Upper lobe of left lung (tissue), 6 donors: ENCODE results near the gene MICAL2. TPM values are rescaled to one million over a fixed set of nuclear protein-coding genes. Genes with fewer than 3 reads are reported as not detected.
A peak's percentile ranks its signal among the peaks of the same experiment; 100 is the strongest.

Source experiments
- ATAC-seq, 2 donors: fragments of 200-7000 bp; cut with Tn5 transposase; one replicate each; pipeline ENCODE4 v1.9.1; 2022; ENCODE audit warnings: mild to moderate bottlenecking in 2 of 2, moderate library complexity in 2 of 2; ENCODE audit not compliant: low FRiP score in 2 of 2
- DNase-seq, 2 donors: peaks; one replicate each; pipeline ENCODE4 v3.0.0-alpha.2; 2019 to 2020
- H3K27ac ChIP-seq, 4 donors: fragments of 200-600 bp; sonication (generic); one replicate each; pipeline ENCODE4 v1.5.1; 2016 to 2019
- H3K27me3 ChIP-seq, 4 donors: fragments of 200-600 bp; sonication (generic); one replicate each; pipeline ENCODE4 v1.5.1; 2017 to 2019
- H3K36me3 ChIP-seq, 4 donors: fragments of 200-600 bp; sonication (generic); one replicate each; pipeline ENCODE4 v1.5.1; 2016 to 2019
- H3K4me1 ChIP-seq, 4 donors: fragments of 200-600 bp; sonication (generic); one replicate each; pipeline ENCODE4 v1.5.1; 2018 to 2019
- H3K4me3 ChIP-seq, 4 donors: fragments of 200-600 bp; sonication (generic); one replicate each; pipeline ENCODE4 v1.5.1; 2017 to 2019; ENCODE audit warnings: mild to moderate bottlenecking in 2 of 4, moderate library complexity in 1 of 4
- H3K9me3 ChIP-seq, 4 donors: fragments of 200-600 bp; sonication (generic); one replicate each; pipeline ENCODE4 v1.5.1; 2018 to 2019
- EP300 ChIP-seq, 4 donors: sonication (generic); formaldehyde crosslinking; IDR thresholded peaks; one replicate each; pipeline ENCODE4 v1.5.1; 2017; ENCODE audit warnings: antibody characterized with exemption in 4 of 4, control low read depth in 2 of 4
- POLR2A ChIP-seq, 4 donors: fragments of 450-650 bp; IDR thresholded peaks; one replicate each; pipeline ENCODE4 v1.5.1; 2016 to 2017; ENCODE audit warnings: antibody characterized with exemption in 4 of 4, mild to moderate bottlenecking in 2 of 4
- POLR2AphosphoS5 ChIP-seq, 2 donors: sonication (generic); formaldehyde crosslinking; IDR thresholded peaks; one replicate each; pipeline ENCODE4 v1.5.1; 2017; ENCODE audit warnings: antibody characterized with exemption in 2 of 2
- WGBS, 2 donors: methylation state at CpG; one replicate each; pipeline ENCODE4 v1.1.5; 2017 to 2018; 5-methylcytosine and 5-hydroxymethylcytosine counted together
- total RNA-seq, 6 donors: library from RNA; depleted of rRNA in 4 of 6; stranded (reverse); fragments of >200 nt in 4 of 6; gene quantifications; one replicate each; pipeline versions ENCODE4 v1.1.0 to v1.2.1, GENCODE V29; 2016 to 2021
- TF ChIP-seq, protein P1 (sequence below), 6 experiments: fragments of 450-650 bp in 4 of 6; fragments of 200-600 bp in 2 of 6; sonication (generic) in 2 of 6; IDR thresholded peaks; one replicate each; pipeline ENCODE4 v1.5.1; 2016 to 2019; ENCODE audit warnings: antibody characterized with exemption in 6 of 6
- donor health status: DM: no; HTN: no; CAD: no; lungs with moderate emphysema.
- donor health status: DM: no; HTN: yes; CAD: no; lungs with severe emphysema.

MICAL2 gene
- total RNA-seq, 6 donors from 2014 or later = 138 to 327 (median 175) TPM

DNA sequence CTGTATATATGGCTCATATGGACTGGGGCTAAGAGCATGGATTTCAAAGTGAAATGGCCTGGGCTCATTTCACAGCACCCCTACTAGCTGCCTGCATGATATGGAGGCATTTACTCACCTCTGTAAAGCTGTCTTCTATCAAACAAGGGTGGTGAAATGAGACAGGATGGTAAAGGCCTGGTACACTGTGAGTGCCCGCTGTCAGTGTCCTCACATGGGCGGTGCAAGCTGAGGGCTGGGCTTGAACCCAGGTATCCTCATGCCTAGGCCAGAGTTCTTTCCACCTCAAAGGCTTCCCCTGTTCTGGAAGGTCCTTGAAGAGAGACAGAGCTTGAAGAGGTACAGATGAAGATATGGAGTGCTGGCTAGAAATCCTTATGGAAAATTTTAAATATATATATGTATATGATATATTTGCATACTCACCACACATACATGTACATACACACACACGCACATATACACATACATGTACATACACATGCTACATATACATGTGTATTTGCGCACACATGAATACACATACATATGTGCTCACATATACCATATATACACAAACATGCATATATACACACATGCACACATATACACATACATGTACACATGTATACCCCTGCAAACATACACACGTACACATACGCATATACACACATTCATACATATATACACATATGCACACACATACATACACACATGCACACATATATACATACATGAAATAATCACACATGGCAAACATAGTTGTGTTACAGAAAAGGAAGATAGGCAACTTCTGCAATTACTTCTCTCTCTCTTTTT, 44.7 kb downstream of the MICAL2 start:
- Histone ChIP-seq H3K9me3 (no peaks in the 10 kb centered on the region), H3K4me3 (no peak overlapping the region), H3K36me3 (peaks cover 0 to 8% (median 4%) of the 10 kb centered on the region in 4 donors), H3K4me1 (peaks cover 26 to 32% (median 29%) of the 10 kb centered on the region in 4 donors), H3K27ac (no peak overlapping the region), H3K27me3 (no peaks in the 10 kb centered on the region)
- WGBS, 2 donors = 94 to 95% methylated on average over 6 of the region's 6 CpGs
- ATAC-seq (no peak), DNase-seq (no peak)
- TF ChIP-seq EP300 (IDR thresholded peaks at IDR 0.05) = no peak
- TF ChIP-seq, protein P1, sequence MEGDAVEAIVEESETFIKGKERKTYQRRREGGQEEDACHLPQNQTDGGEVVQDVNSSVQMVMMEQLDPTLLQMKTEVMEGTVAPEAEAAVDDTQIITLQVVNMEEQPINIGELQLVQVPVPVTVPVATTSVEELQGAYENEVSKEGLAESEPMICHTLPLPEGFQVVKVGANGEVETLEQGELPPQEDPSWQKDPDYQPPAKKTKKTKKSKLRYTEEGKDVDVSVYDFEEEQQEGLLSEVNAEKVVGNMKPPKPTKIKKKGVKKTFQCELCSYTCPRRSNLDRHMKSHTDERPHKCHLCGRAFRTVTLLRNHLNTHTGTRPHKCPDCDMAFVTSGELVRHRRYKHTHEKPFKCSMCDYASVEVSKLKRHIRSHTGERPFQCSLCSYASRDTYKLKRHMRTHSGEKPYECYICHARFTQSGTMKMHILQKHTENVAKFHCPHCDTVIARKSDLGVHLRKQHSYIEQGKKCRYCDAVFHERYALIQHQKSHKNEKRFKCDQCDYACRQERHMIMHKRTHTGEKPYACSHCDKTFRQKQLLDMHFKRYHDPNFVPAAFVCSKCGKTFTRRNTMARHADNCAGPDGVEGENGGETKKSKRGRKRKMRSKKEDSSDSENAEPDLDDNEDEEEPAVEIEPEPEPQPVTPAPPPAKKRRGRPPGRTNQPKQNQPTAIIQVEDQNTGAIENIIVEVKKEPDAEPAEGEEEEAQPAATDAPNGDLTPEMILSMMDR (IDR thresholded peaks at IDR 0.05) = no peak
- TF ChIP-seq POLR2A (IDR thresholded peaks at IDR 0.05) = no peak

DNA sequence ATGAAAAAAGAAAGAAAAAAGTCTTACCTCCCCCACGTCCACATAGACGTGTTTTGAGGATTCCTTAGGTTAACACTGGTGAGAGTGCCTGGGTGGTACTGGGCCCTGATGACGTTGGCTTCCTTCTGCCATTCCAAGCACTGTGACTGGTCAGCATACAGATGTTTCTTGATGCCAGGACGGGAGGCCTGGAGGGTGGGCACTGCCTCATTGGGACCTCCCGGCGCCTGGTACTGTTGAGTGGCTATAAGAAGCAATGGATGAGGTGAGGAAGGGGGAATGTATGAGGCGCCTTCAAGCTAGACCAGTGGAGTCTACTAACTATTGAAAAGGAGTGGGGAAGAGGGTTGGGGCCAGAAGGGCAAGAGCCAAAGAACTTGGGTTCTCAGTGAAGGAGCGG, 45.3 kb downstream of the MICAL2 start:
- H3K36me3 ChIP-seq = peaks cover 0 to 8% (median 4%) of the 10 kb centered on the region in 4 donors
- H3K4me3 ChIP-seq = no peak overlapping the region
- no peak for TF ChIP-seq EP300 (IDR thresholded peaks at IDR 0.05)
- TF ChIP-seq, protein P1 (IDR thresholded peaks at IDR 0.05) = no peak
- no peak for TF ChIP-seq POLR2A (IDR thresholded peaks at IDR 0.05)
- TF ChIP-seq POLR2AphosphoS5 (IDR thresholded peaks at IDR 0.05) = no peak
- ATAC-seq (no peak), DNase-seq (no peak)
- H3K4me1 ChIP-seq = peaks cover 31 to 38% (median 34%) of the 10 kb centered on the region in 4 donors
- H3K27ac ChIP-seq = peak overlapping the region in 2 of 4 donors; percentile 52 to 70
- 95 to 97% methylated on average over 8 of the region's 8 CpGs for WGBS, 2 donors
- H3K27me3 ChIP-seq = no peaks in the 10 kb centered on the region
- H3K9me3 ChIP-seq = no peaks in the 10 kb centered on the region

DNA sequence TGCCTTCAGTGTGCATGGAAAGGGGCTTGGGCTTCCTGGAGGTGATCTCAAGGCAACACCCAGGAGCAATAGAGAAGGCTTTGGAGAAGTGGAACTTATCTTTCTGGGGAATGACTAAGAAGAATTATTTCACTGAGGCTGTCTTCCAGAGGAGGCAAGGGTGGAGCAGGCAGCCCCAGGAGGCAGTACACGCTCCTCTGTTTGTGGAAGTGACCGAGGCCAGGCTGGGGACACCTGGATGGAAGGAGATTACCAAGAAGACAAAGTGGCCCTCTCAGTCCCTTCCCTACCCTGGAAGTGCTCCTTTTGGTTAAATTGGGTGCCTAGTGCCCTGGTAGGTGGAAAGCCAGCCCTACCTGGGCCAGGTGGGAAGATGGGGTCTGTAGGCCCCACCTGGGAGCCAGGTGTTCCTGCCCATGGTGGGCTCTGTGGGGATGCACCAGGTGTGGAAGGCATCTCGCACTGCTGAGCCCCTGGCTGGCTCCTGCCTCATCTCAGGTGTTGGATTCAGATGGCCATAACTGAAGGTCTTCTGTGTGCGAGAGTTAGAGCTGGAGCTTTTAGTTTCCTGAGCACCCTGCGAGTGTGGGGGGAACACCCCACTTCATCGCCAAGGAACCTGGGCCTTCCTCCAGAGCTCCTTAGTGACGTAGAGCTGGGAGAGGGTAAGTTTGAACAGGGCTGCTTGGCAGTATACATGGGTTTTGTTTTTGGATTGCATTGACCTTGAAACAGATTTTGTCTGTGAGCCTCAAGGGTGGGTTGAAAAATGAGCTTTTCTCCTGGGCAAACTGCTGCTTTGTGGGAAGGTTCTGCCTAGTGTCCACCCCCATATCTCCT, 46.1 kb downstream of the MICAL2 start:
- 78 to 92% methylated on average over 2 to 6 of the region's 7 CpGs for WGBS, 2 donors
- peak in 1 of 2 donors; percentile 13 for ATAC-seq
- no peaks in the 10 kb centered on the region for H3K9me3 ChIP-seq
- H3K4me3 ChIP-seq = no peak overlapping the region
- TF ChIP-seq EP300 (IDR thresholded peaks at IDR 0.05) (no peak), POLR2AphosphoS5 (IDR thresholded peaks at IDR 0.05) (no peak), POLR2A (IDR thresholded peaks at IDR 0.05) (no peak)
- TF ChIP-seq, protein P1 (IDR thresholded peaks at IDR 0.05) = no peak
- H3K4me1 ChIP-seq = peaks cover 31 to 45% (median 41%) of the 10 kb centered on the region in 4 donors
- DNase-seq = peak in 1 of 2 donors; percentile 46
- H3K36me3 ChIP-seq = peaks cover 0 to 8% (median 4%) of the 10 kb centered on the region in 4 donors
- no peaks in the 10 kb centered on the region for H3K27me3 ChIP-seq
- H3K27ac ChIP-seq = peak overlapping the region; percentile 11 to 70 (median 56)

DNA sequence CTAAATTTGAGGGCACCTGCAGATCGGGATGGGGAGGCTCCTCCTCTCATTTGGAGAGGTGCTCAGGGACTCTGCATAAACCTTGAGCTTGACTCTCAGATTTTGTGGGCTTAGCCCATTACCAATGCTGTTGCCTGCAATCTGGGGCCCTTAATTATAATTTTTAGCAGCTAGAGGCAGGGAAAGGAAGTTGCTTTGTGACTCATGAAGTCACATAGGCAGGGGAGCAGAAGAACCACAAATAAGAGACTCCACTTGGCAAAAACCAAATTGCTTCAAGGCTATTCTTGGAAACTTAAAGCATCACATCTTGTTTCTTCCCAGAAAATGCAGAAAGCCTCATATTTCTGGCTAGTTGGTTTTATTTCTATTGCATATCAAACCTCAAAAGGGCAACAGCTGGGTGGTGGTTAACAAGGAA, 46.9 kb downstream of the MICAL2 start:
- Histone ChIP-seq H3K36me3 (peaks cover 2 to 10% (median 6%) of the 10 kb centered on the region in 4 donors), H3K9me3 (no peaks in the 10 kb centered on the region), H3K4me1 (peaks cover 31 to 51% (median 45%) of the 10 kb centered on the region in 4 donors), H3K27ac (peak overlapping the region in 3 of 4 donors; percentile 52 to 76 (median 70)), H3K4me3 (no peak overlapping the region), H3K27me3 (no peaks in the 10 kb centered on the region)
- 54 to 57% methylated on average over 1 of the region's 1 CpG for WGBS, 2 donors
- ATAC-seq (peak in 1 of 2 donors; percentile 18), DNase-seq (no peak)
- TF ChIP-seq EP300 (IDR thresholded peaks at IDR 0.05) (no peak), POLR2A (IDR thresholded peaks at IDR 0.05) (no peak), POLR2AphosphoS5 (IDR thresholded peaks at IDR 0.05) (no peak)
- TF ChIP-seq, protein P1 (IDR thresholded peaks at IDR 0.05) = no peak
